Measurements from ENCODE around the gene SORCS2.

Gene SORCS2

DNA sequence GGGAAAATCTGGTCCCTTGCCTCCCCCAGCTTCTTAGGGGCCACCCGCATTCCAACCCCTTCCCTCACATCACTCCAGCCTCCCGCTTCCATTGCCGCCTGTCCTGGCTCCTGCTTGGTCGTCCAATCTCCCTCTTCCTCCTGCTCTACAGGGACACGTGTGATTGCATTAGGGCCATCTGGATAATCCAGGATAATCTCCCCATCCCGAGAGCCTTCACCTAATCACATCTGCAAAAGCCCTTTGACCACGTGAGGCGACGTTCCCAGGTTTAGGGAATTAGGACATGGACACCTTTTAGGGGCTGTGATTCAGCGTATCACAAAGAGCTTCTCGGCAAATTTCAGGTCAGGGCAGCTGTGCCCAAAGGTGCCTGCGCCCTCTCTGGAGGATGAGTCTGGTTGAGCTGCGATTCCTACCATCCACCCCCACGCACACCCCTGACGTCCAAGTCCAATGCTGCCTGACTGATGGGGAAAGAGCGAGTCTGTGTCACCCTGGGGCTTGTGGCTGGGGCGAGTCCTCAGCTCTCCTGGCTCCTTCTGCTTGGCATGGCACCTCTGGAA, 137.8 kb downstream of the SORCS2 start:
- no peak for DNase-seq

GRCh38 chr4:7330811-7331681, 138.7 kb downstream of the SORCS2 start:
- DNase-seq: no peak

DNA sequence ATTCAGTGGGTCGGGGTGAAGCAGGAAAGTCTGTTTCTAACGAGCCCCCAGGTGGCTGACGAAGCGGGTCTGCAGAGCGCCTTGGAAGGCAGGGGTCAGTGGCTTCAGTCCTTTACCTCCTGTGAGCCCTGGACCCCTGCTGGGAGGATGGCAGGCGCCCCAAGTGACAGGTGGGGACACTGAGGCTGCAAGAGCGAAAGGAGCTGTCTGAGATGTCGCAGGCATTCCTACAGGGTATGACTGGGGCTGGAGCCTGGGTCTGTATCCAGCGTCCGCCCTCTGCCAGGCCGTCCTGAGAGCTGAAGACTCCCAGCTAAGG, 139.3 kb downstream of the SORCS2 start:
- DNase-seq: no peak

GRCh38 chr4:7332216-7333023, 140.1 kb downstream of the SORCS2 start:
- DNase-seq: no peak

GRCh38 chr4:7333024-7333780, 140.9 kb downstream of the SORCS2 start:
- no peak for DNase-seq

DNA sequence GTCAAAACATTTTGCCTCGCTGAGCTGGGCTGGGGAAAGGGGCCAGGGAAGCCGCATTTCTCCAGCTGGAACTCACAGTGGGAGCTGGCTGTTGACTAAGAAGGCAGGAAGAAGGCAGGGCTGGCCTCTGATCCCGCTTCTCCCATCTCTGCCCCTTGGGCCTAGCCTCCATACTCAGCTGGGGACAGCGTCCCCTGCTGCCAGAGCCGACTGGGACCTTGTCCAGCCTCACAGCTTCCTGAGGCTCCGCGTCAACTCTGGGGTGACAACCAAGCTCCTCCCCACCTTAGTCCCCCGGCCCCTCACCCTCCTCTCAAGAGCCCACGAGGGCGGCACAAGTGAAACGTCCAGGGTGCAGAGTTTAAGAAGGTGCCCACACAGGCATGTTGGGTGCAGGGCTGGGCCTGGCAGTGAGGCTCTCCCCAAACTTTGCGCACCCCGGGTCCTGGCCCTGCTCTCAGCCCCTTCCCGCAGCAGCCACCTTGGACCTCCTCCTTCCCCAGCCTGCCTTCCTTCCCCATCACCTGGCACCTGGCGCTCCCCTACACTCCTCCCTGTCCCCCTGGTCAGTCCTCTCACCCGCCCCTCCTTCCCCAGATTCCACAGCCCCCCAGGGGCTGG, 141.6 kb downstream of the SORCS2 start:
- DNase-seq: no peak

DNA sequence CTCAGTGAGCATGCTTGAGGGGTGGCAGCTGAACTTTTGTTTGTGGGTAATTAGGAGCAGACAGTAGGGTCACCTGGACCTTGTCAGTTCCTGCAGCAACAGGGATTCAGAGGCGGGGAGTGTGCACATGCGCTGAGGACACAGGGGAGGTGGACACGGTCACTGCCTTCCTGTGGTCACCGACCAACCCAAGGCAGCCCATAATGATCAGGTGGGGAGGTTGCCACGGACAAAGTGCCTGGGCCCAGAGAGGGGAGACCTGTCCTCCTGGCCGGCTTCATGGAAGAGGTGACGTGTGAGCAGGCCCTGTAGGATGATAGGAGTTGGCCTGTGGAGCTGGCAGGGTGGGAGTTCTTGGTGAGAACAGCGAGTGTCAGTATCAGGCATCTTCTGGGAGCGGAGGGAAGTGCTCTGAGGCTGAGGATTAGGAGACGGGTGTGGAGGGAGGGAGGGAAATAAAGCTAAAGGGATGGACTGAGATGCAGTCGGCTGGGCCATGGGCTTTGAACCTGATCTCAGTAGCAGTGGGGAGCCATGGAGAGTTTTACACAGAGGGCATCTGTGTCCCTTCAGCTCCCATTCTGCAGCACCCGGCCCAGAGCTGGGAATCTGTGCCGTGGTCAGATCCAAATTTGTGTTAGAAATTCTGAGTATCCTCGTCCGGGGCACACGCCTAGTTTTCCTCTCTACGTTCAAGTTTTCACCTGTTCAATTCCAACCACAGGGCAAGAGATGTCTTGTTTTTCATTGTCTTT, 142.4 kb downstream of the SORCS2 start:
- DNase-seq: no peak

- peak; percentile 52 for DNase-seq
These were observed 143.2 kb downstream of the SORCS2 start for GRCh38 chr4:7335344-7336066.

DNA sequence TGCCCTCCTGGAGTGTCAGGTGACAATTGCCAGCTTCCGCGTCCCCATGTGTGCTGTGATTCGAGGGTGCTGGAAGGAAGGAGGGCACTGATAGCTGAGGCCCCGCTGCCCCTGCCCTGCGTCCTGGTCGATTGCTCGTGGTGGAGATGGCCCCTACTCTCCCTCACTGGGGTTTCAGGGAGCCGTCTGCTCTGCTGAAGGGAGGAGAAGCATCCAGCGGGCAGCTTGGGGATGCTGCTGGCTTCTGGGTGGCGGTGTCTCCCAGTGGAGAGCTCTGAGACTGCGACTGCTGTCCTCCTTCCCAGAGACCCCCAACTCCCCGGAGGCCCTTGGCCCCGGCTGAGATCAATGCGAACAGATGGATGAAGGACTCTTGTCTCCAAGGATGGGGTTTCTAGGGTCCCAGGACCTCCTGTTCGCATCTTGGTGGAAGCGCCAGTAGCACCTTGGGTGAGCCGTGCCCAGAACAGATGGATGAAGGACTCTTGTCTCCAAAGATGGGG, 143.8 kb downstream of the SORCS2 start:
- DNase-seq: no peak

GRCh38 chr4:7336732-7337131, 144.4 kb downstream of the SORCS2 start:
- no peak for DNase-seq

GRCh38 chr4:7337196-7338058, 145.1 kb downstream of the SORCS2 start:
- no peak for DNase-seq

DNA sequence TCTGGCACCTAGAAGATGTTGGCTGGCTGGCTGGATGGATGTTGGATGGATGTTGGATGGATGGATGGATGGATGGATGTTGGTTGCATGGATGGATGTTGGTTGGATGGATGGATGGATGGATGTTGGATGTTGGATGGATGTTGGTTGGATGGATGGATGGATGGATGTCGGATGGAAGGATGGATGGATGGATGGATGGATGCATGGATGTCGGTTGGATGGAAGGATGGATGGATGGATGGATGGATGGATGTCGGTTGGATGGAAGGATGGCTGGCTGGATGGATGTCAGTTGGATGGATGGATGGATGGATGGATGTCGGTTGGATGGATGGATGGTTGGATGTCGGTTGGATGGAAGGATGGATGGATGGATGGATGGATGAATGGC, 145.7 kb downstream of the SORCS2 start:
- no peak for DNase-seq

DNA sequence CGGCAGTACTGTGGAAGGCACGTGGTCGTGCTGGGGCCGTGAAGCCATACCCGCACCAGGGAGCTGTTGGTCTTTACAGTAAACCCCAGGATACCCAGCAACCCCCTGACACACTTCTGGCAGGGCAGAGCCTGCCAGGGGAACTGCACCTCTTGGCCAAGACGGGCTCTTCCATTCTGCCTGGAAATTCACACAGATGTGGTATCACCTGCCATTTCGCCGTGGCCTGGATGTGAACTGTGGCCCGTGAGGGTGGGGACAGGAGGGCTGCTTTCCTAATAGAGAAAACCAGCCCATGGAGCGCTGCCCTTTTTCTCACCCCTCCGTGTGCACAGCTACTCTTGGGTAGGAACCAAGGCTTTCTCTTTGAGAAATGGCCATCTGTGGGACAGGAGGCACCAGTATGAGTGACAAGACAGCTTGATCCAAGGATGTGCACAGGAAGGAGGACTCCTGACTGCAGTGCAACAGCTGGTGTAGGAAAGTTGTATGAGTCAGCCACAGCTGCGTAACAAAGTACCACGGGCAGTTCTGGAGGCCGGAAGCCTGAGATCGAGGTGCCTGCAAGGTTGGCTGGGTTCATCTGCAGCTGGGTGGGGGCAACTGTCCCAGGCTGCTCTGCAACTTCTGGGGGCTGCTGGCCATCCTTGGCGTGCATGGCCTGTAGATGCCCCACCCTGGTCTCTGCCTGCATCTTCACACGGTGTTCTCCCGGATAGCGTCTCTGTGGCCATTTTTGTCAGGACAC, 146.7 kb downstream of the SORCS2 start:
- no peak for DNase-seq

GRCh38 chr4:7339751-7340552, 147.6 kb downstream of the SORCS2 start:
- no peak for DNase-seq

DNA sequence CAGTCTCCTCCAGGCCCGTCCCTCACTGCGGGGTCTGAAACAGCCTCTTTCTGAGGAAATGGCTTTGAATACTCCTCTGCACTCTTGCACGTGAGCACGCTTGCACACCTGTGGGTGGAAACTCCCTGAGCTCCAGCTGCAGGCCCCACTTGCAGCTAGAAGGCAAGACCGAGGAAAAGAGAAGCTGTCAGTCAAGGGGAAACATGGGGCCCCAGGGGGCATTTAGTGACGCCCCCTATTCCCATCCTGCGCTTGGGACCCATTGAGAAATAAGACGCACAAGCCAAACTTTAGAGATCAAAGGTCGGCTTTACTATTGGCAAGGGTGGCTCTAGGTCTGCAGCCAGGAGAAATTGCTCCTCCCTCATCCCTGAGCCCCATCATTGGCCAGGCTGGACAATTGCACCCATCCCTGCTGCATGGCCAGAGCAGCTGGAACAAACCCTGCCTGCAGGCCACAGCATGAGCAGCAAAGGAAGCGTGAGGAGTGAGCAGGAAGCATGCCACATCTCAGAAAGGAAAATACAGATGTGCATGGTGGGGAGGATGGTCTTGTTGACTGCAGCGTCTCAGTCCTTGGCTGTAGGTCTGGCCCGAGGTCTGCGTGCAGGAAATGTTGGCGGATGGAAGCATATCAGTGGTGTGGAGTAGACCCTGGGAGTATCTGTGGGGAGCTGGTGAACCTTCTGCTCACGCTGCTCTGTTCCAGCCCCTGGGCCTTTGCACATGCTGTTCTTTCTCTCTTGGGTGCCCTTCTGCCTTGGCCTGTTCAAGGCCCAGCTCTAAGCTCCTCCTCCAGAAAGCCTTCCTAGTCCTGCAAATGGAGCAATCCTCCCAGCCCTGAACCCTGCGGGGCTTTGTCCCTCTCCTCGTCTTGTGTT, 148.5 kb downstream of the SORCS2 start:
- DNase-seq: no peak

DNA sequence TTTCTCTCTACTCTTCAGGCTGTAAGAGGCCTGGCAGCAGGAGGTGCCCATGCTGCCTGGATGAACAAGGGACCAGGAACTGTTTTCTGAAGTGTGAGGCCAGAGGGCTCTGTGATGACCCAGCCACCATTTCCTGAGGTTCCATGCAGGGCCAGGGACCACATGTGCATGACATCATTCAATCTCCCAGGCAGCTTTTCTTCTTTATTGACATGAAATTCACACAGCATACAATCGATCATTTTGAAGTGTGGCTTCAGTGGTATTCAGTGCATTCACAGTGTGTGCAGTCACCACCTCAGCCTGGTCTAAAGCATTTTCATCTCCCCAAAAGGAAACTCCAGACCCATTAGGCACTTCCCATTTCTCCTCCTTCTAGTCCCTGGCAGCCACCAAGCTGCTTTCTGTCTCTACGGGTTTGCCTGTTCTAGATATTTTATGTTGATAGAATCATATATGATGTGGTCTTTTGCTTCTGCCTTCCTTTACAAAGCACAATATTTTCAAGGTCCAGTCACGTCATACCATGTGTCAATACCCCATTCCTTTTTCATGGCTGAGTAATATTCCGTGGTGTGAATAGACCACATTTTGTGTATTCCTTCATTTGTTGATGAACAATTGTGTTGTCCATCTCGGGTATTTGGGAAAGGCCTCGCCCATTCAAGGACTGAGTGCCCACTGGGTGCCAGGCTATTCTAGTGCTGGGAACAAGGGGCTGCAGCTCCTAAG, 149.3 kb downstream of the SORCS2 start:
- no peak for DNase-seq

All from NK-92 treated with Interleukin-12 subunit alpha and Interleukin-12 subunit beta, amount 100 ng/mL, for 24 hours (cell line).